Right renal pelvis (tissue), 4 donors: ENCODE results near the gene USP46. TPM values are rescaled to one million over a fixed set of nuclear protein-coding genes. Genes with fewer than 3 reads are reported as not detected.
A peak's percentile ranks its signal among the peaks of the same experiment; 100 is the strongest.

ENCODE experiments used
- DNase-seq, 4 donors: peaks; one replicate each; pipeline ENCODE4 v3.0.0-alpha.2; 2013; ENCODE audit warnings: low read depth in 4 of 4, low spot score in 3 of 4, missing footprints in 1 of 4
- polyA plus RNA-seq, 4 donors: library from polyadenylated mRNA; unstranded; fragments of 120-200 nt; gene quantifications; one replicate each; pipeline ENCODE4 v1.2.1, GENCODE V29; 2013; ENCODE audit not compliant: insufficient read length in 4 of 4

Gene USP46
- polyA plus RNA-seq: 10 to 100 TPM; 29.8 to 40.8 (median 37.1) TPM

- DNase-seq: peak; percentile 51 to 63 (median 58)
Observed at GRCh38 chr4:52659001-52659721, at the start of gene USP46. TSS of gene USP46 (minus strand) at chr4:52659301. CDS start at chr4:52659150, 151 bp downstream.

- no peak for DNase-seq
Observed at GRCh38 chr4:52704661-52705060, 45.6 kb upstream of the USP46 start.

GRCh38 chr4:52704133-52704532, 45.0 kb upstream of the USP46 start:
- no peak for DNase-seq

GRCh38 chr4:52701207-52701606, 42.1 kb upstream of the USP46 start:
- DNase-seq: no peak

- DNase-seq: no peak
Observed at GRCh38 chr4:52694936-52695335, 35.8 kb upstream of the USP46 start.

DNA sequence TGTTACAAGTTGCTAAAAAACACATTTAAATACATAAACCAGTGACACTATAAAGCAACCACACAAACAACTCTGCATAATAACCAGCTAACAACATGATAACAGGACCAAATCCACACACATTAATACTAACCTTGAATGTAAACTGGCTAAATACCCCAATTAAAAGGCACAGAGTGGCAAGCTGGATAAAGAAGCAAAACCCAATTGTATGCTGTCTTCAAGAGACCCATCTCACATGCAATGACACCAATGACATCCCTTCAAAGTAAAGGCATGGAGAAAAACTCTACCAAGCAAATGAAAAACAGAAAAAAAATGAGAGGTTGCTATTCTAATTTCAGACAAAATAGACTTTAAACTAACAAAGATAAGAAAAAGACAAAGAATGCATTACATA, 34.4 kb upstream of the USP46 start:
- no peak for DNase-seq

DNA sequence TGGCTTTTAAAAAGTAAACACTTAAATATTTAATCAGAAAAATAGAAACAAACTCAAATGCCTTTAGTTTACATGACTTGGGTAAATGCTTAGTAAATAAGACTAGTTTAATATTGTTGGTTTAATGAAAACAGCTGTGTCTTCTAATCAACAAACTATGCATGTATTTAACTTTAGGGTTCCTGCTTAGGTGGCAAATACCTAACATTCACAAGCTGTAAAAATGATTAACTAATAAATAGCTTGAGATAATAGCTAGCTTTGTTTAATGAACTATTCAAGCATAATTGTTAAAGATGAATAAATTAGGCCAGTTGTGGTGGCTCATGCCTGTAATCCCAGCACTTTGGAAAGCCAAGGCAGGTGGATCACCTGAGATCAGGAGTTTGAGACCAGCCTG, 30.0 kb upstream of the USP46 start:
- DNase-seq: no peak

DNA sequence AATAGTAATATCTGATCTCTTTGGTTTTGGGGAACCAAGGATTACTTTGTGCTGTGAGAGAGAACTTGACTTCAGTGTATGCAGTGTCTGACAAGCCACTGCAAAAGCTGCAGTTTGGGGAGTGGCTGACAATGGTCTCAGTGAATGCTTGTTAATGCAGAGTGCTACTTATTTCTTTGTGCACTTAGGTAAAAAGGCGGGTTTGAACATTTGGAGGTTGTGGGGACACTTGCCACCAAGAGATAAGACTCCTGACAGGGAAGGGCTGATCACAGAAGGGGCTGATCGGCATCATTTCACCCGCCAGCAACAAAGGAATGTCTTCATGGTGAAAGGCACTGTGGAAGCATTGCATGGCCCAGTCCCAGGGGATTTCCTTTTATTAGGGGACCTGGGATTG, 28.6 kb upstream of the USP46 start:
- no peak for DNase-seq

DNA sequence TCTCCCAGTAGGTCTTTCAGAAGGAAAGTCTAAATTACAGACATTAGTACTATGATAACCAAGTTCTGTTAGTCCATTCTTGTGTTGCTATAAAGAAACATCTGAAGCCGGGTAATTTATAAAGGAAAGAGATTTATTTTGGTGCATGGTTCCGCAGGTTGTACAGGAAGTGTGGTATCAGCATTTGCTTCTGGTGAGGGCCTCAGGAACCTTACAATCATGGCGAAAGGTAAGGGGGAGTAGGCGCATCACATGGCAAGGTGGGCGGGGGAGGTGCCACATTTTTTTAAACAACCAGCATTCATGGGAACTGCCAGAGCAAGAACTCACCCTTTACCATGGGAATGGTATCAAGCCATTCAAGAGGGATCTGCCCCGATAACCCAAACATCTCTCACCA, 26.2 kb upstream of the USP46 start:
- DNase-seq: no peak

- no peak for DNase-seq
Observed at GRCh38 chr4:52684896-52685295, 25.8 kb upstream of the USP46 start.

GRCh38 chr4:52680381-52680780, 21.3 kb upstream of the USP46 start:
- DNase-seq: no peak

GRCh38 chr4:52676536-52676935, 17.4 kb upstream of the USP46 start:
- DNase-seq: no peak

DNA sequence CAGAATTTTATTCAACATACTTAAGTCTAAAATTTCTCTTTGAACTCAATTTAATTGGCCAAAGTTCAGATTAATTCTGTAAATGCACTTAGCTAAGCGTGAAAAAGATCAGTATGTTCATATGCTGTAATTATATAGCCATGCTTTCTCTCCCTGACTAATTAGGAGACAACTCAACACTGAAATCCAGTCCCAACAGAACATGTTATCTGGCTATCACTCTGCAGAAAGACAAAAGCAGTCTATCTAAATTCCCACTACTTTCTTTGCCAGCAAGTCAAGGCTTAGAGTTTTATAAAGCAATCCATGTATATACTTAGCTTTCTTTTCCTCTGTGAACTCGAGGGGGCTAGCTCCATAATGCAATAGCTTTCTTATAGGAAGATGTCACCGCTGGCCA, 16.0 kb upstream of the USP46 start:
- DNase-seq: no peak

DNA sequence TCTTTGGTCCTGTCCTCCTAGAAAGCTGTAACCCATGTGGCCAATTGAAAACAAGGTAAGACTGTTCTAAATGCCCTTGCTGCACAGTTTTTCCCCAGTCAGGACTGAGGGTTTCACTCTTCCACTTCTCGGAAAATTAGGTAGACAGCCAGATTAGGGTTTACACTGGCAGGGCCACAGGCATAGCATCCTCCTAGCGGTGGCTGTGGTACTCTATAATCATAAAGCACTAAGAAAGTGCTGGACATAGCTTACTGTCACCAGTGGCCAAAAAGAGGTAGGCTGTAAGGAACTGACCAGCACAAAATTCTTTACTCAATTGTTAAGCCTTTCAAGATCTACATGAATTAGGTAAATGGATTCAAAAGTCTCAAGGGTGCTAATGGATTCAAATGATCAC, 11.6 kb upstream of the USP46 start:
- DNase-seq: no peak

- DNase-seq: no peak
Observed at GRCh38 chr4:52670121-52670520, 11.0 kb upstream of the USP46 start.

GRCh38 chr4:52665592-52665991, 6.5 kb upstream of the USP46 start:
- DNase-seq: no peak

DNA sequence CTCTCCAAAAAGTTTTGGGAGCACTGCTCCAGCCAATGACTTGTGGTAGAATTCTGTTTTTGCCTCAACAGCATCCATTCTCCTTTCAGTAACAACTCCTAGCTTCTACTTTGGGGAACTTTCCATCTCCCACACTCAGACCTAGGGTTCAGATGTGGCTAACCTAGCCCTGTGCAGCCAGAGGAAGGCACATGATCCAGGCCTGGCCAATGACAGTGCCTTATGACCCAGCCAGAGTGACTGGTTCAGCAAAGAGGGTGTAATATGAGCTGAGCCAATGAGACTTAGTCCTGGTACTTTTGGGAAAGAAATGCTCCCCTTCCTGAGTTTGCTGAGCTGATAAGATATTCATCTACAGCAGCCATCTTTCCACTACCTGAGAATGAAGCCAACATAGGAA, 5.4 kb upstream of the USP46 start:
- DNase-seq: no peak

DNA sequence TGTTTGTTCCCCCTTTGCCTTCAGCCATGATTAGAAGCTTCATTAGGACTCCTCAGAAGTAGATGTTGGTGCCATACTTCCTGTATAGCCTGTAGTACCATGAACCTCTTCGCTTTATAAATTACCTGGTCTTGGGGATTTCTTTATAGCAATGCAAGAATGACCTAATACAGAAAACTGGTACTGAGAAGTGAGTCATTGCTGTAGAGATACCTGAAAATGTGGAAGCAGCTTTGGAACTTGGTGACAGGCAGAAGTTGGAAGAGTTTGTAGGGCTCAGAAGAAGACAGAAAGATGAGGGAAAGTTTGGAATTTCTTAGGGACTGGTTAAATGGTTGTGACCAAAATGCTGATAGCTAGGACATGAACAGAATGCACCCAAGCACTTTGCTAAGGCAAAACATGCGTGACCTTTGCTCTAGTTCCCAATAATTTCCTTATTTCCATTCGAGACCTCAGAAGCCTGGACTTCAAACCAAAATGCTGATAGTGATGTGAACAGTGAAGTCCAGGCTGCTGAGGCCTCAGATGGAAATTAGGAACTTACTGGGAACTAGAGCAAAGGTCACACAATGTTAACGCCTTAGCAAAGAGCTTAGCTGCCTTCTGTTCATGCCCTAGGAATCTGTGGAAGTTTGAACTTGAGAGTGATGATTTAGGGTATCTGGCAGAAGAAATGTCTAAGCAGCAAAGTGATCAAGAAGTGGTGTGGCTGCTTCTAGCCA, 3.0 kb upstream of the USP46 start:
- DNase-seq: no peak

- DNase-seq: no peak
Observed at GRCh38 chr4:52660643-52661042, 1.5 kb upstream of the USP46 start.

DNA sequence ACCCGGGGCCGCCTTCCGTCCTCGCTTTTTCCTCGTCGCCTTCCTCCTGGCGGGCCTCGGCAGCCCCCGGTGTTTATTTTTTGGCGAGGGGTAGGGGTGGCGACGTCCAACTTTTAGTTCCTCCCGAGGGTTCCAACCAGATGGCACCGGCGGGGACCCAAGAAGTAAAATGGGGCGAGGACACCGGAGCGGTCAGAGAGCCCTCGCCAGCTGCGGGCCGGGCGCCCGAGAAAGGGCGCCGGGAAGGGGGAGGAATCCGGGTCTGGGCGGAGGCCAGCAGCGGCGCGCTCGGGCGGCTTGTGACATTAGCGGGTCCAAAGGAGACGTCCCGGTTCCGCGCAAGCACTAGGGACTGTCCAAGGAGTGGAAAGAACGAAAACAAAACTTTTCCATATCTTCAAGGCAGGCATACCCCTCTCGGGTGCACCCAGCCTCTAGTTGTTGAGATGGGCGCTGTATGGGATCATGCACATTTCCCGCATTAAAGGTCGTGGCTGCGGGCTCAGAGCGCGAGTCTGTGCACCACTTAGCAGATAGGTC, 691 bp upstream of the USP46 start:
- peak in 2 of 4 donors; percentile 22 to 23 for DNase-seq

- DNase-seq: no peak
Observed at GRCh38 chr4:52658641-52659000, 480 bp downstream of the USP46 start.
